ENCODE measurements around the gene MAT2B.

MAT2B gene

GRCh38 chr5:163478982-163479271 is 26.5 kb upstream of the MAT2B start:
- DNase-seq (ENCODE audit: low read depth), result no peak
- no peak for TF ChIP-seq CTCF (IDR thresholded peaks at IDR 0.05; ENCODE audit: insufficient read depth, low read depth, low read length, missing control alignments)
- no peak overlapping the region for H3K4me3 ChIP-seq (ENCODE audit: low read depth, low read length)

GRCh38 chr5:163489055-163489744 is 16.2 kb upstream of the MAT2B start:
- no peak for TF ChIP-seq CTCF (IDR thresholded peaks at IDR 0.05; ENCODE audit: insufficient read depth, low read depth, low read length, missing control alignments)
- DNase-seq (ENCODE audit: low read depth), result no peak
- no peak overlapping the region for H3K4me3 ChIP-seq (ENCODE audit: low read depth, low read length)

DNA sequence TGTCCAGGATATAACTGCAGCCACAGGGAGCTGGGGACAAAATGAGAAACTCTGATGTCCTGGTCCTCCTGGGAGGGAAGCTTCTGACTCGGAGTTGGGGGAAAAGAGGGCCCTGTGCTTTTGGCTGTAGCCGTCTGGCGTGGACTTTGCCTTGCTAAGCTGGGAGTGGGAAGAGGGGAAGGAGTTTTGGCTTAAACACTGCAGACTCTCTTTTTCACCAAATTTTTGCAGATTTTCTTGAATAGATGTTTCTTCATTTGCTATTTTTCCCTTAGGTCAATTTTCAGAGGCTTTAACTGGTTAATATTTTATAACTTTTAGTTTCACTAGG is 15.7 kb upstream of the MAT2B start:
- no peak for TF ChIP-seq CTCF (IDR thresholded peaks at IDR 0.05; ENCODE audit: insufficient read depth, low read depth, low read length, missing control alignments)
- H3K4me3 ChIP-seq (ENCODE audit: low read depth, low read length), result no peak overlapping the region
- no peak for DNase-seq (ENCODE audit: low read depth)

- TF ChIP-seq CTCF (IDR thresholded peaks at IDR 0.05; ENCODE audit: insufficient read depth, low read depth, low read length, missing control alignments), result no peak
These were observed 9.1 kb upstream of the MAT2B start for GRCh38 chr5:163496286-163496685.

GRCh38 chr5:163497315-163497714 is 8.1 kb upstream of the MAT2B start:
- no peak for DNase-seq (ENCODE audit: low read depth)
- no peak overlapping the region for H3K4me3 ChIP-seq (ENCODE audit: low read depth, low read length)
- no peak for TF ChIP-seq CTCF (IDR thresholded peaks at IDR 0.05; ENCODE audit: insufficient read depth, low read depth, low read length, missing control alignments)

More at GRCh38 chr5:163496286-163496685, 9.1 kb upstream of the MAT2B start:
- no peak overlapping the region for H3K4me3 ChIP-seq (ENCODE audit: low read depth, low read length)
- no peak for DNase-seq (ENCODE audit: low read depth)

DNA sequence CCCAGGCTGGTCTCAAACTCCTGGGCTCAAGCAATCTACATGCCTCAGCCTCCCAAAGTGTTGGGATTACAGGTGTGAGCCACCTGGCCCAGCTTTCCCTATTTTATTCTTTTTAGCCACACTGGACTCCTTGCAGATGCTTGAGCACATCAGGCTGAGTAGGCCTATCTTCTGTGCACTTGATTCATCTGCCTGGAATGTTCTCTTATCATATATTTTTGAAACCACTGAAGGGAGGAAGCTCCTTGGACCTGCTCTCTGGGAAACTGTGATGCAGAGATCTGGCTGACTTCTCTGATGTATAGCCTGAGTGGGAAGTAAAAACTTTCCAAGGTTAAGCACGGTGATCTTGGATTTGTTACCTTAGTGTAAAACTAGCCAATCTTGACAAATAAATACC is 6.5 kb upstream of the MAT2B start:
- no peak overlapping the region for H3K4me3 ChIP-seq (ENCODE audit: low read depth, low read length)
- TF ChIP-seq CTCF (IDR thresholded peaks at IDR 0.05; ENCODE audit: insufficient read depth, low read depth, low read length, missing control alignments), result no peak
- DNase-seq (ENCODE audit: low read depth), result no peak

DNA sequence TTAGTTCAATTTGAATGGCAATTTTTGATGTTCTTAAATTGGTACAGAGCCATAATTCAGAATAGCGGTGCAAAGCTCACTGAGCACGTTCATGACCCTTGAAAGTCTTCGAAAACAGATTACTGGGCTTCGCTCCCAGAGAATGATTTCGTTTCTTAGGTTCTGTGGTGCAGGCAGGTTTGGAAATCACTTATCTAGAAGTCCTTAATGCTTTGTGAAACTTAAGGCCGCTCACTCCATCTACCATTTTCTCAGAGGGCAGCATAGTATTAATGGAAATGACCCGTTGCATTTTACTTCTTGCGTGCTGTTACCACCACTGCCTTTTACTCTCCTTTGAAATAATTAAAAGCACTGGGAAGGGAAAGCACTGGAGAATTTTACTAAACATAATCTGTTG is 2.9 kb upstream of the MAT2B start:
- peak overlapping the region; percentile 58 for H3K4me3 ChIP-seq (ENCODE audit: low read depth, low read length)
- no peak for DNase-seq (ENCODE audit: low read depth)
- no peak for TF ChIP-seq CTCF (IDR thresholded peaks at IDR 0.05; ENCODE audit: insufficient read depth, low read depth, low read length, missing control alignments)
